Stimulated activated CD4-positive, alpha-beta T cell treated with anti-CD3 and anti-CD28 coated beads, Interleukin-4, amount 100 ng/mL, for 1 hour (primary cell): ENCODE results near the gene FAIM2.

Experiments
- DNase-seq: peaks from one replicate; pipeline ENCODE4 v3.0.0-alpha.2; 2020

FAIM2 gene

GRCh38 chr12:49821373-49822287 lies 82.1 kb downstream of the FAIM2 start:
- DNase-seq = no peak

GRCh38 chr12:49819786-49820185 lies 83.9 kb downstream of the FAIM2 start:
- DNase-seq = no peak

GRCh38 chr12:49818241-49818895 lies 85.3 kb downstream of the FAIM2 start:
- no peak for DNase-seq
